ENCODE results near the gene DCAF8. TPM values are rescaled to one million over a fixed set of nuclear protein-coding genes. Genes with fewer than 3 reads are reported as not detected.

The DCAF8 gene
- total RNA-seq, 1 donor from 2014 or later, result 107 TPM

DNA sequence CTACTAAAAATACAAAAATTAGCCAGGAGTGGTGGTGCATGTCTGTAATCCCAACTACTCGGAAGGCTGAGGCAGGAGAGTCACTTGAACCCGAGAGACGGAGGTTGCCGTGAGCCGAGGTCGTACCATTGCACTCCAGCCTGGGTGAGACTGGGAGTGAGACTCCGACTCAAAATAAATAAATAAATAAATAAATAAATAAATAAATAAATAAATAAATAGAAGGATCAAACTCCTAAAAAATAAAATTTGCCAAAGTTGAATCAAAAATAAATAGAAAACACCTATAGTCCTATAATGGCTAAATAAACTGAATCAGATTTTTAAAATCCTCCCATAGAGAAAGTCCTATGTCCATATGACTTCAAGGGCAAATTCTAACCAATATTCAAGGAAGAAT is 37.8 kb upstream of the DCAF8 start:
- FAIRE-seq (no peak), DNase-seq (ENCODE audit: low read depth) (no peak)
- Histone ChIP-seq H3K36me3 (ENCODE audit: insufficient read depth, low read length) (peaks cover 75% of the 10 kb centered on the region), H3K27me3 (ENCODE audit: insufficient read depth, low read length) (no peaks in the 10 kb centered on the region), H3K9ac (ENCODE audit: low read length) (no peak overlapping the region), H3K9me3 (ENCODE audit: insufficient read depth, low read depth, low read length) (no peaks in the 10 kb centered on the region), H3K79me2 (ENCODE audit: insufficient read depth, low read length) (peaks cover 28% of the 10 kb centered on the region), H3K4me3 (ENCODE audit: insufficient read depth, low read depth, low read length) (no peak overlapping the region), H3K4me2 (ENCODE audit: low read length) (no peak overlapping the region), H3K4me1 (ENCODE audit: insufficient read depth, low read length) (no peaks in the 10 kb centered on the region), H2AFZ (ENCODE audit: low read depth, low read length) (no peak overlapping the region), H4K20me1 (ENCODE audit: insufficient read depth, low read length) (peaks cover 66% of the 10 kb centered on the region), H3K27ac (ENCODE audit: low read depth, low read length) (no peak overlapping the region)
- Mint-ChIP-seq H3K27ac (ENCODE audit: unreplicated experiment) (no peak overlapping the region), H3K4me1 (ENCODE audit: low read depth, unreplicated experiment) (no peaks in the 10 kb centered on the region), H3K27me3 (ENCODE audit: low read depth, unreplicated experiment) (no peaks in the 10 kb centered on the region), H3K36me3 (ENCODE audit: low read depth, unreplicated experiment) (peaks cover 29% of the 10 kb centered on the region), H3K4me3 (ENCODE audit: unreplicated experiment) (no peak overlapping the region), H3K9me3 (ENCODE audit: unreplicated experiment) (no peaks in the 10 kb centered on the region)
- TF ChIP-seq, protein P1, sequence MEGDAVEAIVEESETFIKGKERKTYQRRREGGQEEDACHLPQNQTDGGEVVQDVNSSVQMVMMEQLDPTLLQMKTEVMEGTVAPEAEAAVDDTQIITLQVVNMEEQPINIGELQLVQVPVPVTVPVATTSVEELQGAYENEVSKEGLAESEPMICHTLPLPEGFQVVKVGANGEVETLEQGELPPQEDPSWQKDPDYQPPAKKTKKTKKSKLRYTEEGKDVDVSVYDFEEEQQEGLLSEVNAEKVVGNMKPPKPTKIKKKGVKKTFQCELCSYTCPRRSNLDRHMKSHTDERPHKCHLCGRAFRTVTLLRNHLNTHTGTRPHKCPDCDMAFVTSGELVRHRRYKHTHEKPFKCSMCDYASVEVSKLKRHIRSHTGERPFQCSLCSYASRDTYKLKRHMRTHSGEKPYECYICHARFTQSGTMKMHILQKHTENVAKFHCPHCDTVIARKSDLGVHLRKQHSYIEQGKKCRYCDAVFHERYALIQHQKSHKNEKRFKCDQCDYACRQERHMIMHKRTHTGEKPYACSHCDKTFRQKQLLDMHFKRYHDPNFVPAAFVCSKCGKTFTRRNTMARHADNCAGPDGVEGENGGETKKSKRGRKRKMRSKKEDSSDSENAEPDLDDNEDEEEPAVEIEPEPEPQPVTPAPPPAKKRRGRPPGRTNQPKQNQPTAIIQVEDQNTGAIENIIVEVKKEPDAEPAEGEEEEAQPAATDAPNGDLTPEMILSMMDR (IDR thresholded peaks at IDR 0.05; ENCODE audit: insufficient read depth, low read depth, low read length), result no peak
- no peak for TF ChIP-seq EZH2 (IDR thresholded peaks at IDR 0.05; ENCODE audit: insufficient read depth, low read length)

DNA sequence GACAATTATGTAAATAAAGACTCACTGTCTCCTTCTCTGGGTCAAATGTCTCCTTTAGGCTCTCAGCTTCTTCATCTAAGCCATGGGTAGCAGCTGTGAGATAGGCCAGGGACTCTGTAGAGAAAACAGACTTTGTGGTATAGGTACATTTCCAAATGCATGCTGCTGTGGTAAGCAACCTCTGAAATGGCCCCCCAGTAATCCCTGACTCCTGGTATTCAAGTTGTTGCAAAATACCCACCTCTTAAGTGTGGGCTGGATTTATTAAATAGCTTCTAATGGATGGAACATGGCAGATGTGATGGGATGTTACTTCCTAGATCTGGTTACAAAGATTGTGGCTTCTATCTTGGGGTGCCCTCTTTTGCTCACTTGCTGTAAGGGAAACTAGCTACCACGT is 33.7 kb upstream of the DCAF8 start:
- no peak overlapping the region for H3K9ac ChIP-seq (ENCODE audit: low read length)
- H3K79me2 ChIP-seq (ENCODE audit: insufficient read depth, low read length), result peaks cover 17% of the 10 kb centered on the region
- H3K27me3 ChIP-seq (ENCODE audit: insufficient read depth, low read length), result no peaks in the 10 kb centered on the region
- TF ChIP-seq, protein P1 (IDR thresholded peaks at IDR 0.05; ENCODE audit: insufficient read depth, low read depth, low read length), result no peak
- no peak for TF ChIP-seq EZH2 (IDR thresholded peaks at IDR 0.05; ENCODE audit: insufficient read depth, low read length)
- H3K27ac Mint-ChIP-seq (ENCODE audit: unreplicated experiment), result no peak overlapping the region
- H3K9me3 Mint-ChIP-seq (ENCODE audit: unreplicated experiment), result no peaks in the 10 kb centered on the region
- DNase-seq (ENCODE audit: low read depth) (no peak), FAIRE-seq (no peak)
- H3K27me3 Mint-ChIP-seq (ENCODE audit: low read depth, unreplicated experiment), result no peaks in the 10 kb centered on the region
- H3K4me1 Mint-ChIP-seq (ENCODE audit: low read depth, unreplicated experiment), result peaks cover 15% of the 10 kb centered on the region
- peaks cover 43% of the 10 kb centered on the region for H3K36me3 Mint-ChIP-seq (ENCODE audit: low read depth, unreplicated experiment)
- no peak overlapping the region for H3K4me3 Mint-ChIP-seq (ENCODE audit: unreplicated experiment)
- H3K27ac ChIP-seq (ENCODE audit: low read depth, low read length), result no peak overlapping the region
- H2AFZ ChIP-seq (ENCODE audit: low read depth, low read length), result no peak overlapping the region
- peaks cover 95% of the 10 kb centered on the region for H4K20me1 ChIP-seq (ENCODE audit: insufficient read depth, low read length)
- H3K9me3 ChIP-seq (ENCODE audit: insufficient read depth, low read depth, low read length), result no peaks in the 10 kb centered on the region
- peaks cover 90% of the 10 kb centered on the region for H3K36me3 ChIP-seq (ENCODE audit: insufficient read depth, low read length)
- no peak overlapping the region for H3K4me3 ChIP-seq (ENCODE audit: insufficient read depth, low read depth, low read length)
- no peaks in the 10 kb centered on the region for H3K4me1 ChIP-seq (ENCODE audit: insufficient read depth, low read length)
- no peak overlapping the region for H3K4me2 ChIP-seq (ENCODE audit: low read length)

DNA sequence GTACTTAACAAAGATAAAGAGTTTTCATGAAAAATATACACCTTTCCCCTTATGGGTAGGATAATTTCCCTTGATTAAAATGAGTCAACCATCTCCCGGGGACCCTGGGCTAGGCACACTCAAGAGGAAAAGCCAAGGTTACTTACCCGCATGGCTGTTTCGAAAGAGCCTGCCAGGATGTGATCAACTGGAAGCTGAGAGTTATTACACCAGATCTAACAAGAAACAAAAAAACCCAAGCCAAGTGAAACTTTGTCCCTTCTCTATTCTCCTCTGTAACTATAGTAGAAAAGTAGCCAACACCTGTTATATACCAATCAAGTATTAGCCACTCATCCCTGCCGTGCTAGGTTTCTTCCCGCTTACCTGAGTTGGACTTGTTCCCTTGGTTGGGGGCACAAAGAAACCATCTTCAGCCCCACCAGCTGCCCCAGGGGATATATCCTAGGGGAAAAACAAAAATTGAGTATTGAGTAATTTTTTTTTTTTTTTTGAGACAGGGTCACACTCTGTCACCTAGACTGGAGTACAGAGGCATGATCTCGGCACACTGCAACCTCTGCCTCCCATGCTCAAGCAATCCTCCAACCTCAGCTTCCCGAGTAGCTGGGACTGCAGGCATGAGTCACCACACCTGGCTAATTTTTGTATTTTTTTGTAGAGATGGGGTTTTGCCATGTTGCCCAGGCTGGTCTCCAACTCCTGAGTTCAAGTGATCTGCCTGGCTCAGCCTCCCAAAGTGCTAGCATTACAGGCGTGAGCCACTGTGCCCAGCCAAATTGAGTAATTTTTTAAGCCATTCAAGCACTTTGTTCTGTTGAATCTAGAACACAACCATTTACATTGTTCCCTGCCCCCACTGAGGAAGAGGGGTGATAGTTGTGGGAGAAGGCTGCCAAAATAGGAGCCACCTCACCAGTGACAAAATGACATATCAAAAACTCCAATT is 30.9 kb upstream of the DCAF8 start:
- H3K27ac ChIP-seq (ENCODE audit: low read depth, low read length), result no peak overlapping the region
- no peak overlapping the region for H3K9ac ChIP-seq (ENCODE audit: low read length)
- no peak for TF ChIP-seq EZH2 (IDR thresholded peaks at IDR 0.05; ENCODE audit: insufficient read depth, low read length)
- TF ChIP-seq, protein P1 (IDR thresholded peaks at IDR 0.05; ENCODE audit: insufficient read depth, low read depth, low read length), result no peak
- no peak overlapping the region for H3K4me3 ChIP-seq (ENCODE audit: insufficient read depth, low read depth, low read length)
- peaks cover 17% of the 10 kb centered on the region for H3K4me1 Mint-ChIP-seq (ENCODE audit: low read depth, unreplicated experiment)
- H3K9me3 Mint-ChIP-seq (ENCODE audit: unreplicated experiment), result no peaks in the 10 kb centered on the region
- peaks cover 94% of the 10 kb centered on the region for H3K36me3 ChIP-seq (ENCODE audit: insufficient read depth, low read length)
- peaks cover 92% of the 10 kb centered on the region for H4K20me1 ChIP-seq (ENCODE audit: insufficient read depth, low read length)
- no peaks in the 10 kb centered on the region for H3K27me3 Mint-ChIP-seq (ENCODE audit: low read depth, unreplicated experiment)
- FAIRE-seq (no peak), DNase-seq (ENCODE audit: low read depth) (no peak)
- H3K9me3 ChIP-seq (ENCODE audit: insufficient read depth, low read depth, low read length), result no peaks in the 10 kb centered on the region
- peaks cover 3% of the 10 kb centered on the region for H3K79me2 ChIP-seq (ENCODE audit: insufficient read depth, low read length)
- H3K4me3 Mint-ChIP-seq (ENCODE audit: unreplicated experiment), result no peak overlapping the region
- peak overlapping the region; percentile 63 for H3K27ac Mint-ChIP-seq (ENCODE audit: unreplicated experiment)
- no peaks in the 10 kb centered on the region for H3K27me3 ChIP-seq (ENCODE audit: insufficient read depth, low read length)
- H3K4me2 ChIP-seq (ENCODE audit: low read length), result no peak overlapping the region
- H3K4me1 ChIP-seq (ENCODE audit: insufficient read depth, low read length), result no peaks in the 10 kb centered on the region
- peaks cover 50% of the 10 kb centered on the region for H3K36me3 Mint-ChIP-seq (ENCODE audit: low read depth, unreplicated experiment)
- H2AFZ ChIP-seq (ENCODE audit: low read depth, low read length), result no peak overlapping the region

Data from astrocyte (in vitro differentiated cells and primary cell).